ENCODE data around the gene MKI67. TPM values are rescaled to one million over a fixed set of nuclear protein-coding genes. Genes with fewer than 3 reads are reported as not detected.

Gene MKI67
- polyA plus RNA-seq, 2 of the 4 experiments (the other 2 are of a cell fraction): 33.8 to 51.7 TPM

DNA sequence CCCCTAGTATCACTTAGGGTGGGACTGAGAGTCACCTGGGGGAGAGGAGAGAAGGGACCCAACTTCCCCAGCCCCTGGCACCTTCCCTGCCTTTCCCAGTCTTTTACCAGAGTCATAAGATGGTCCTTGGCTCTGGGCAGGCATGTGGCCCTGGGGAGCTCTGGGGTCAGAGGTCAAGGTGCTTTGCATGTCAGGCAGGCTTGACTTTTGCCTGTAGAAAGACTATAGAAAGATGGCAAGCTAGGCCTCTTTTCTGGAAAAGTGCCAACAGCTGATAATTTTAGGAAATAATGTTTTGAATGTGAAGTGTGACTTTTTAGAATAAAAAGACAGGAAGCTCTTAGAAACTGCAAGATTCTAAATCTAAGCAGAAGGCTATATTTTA, 67.5 kb downstream of the MKI67 start:
- TF ChIP-seq SMC3 (IDR thresholded peaks at IDR 0.05): no peak
- no peak for TF ChIP-seq HOXB5 (CRISPR knock-in tag; IDR thresholded peaks at IDR 0.05)
- no peak for TF ChIP-seq RNF2 (IDR thresholded peaks at IDR 0.05; ENCODE audit: borderline replicate concordance, low read depth)
- no peak for TF ChIP-seq TFCP2L1 (CRISPR knock-in tag; IDR thresholded peaks at IDR 0.05)
- no peak for TF ChIP-seq CHD2 (IDR thresholded peaks at IDR 0.05; ENCODE audit: low read length, partially characterized antibody)
- TF ChIP-seq PHF8 (IDR thresholded peaks at IDR 0.05; ENCODE audit: borderline replicate concordance, low read depth): no peak
- TF ChIP-seq, protein P1, sequence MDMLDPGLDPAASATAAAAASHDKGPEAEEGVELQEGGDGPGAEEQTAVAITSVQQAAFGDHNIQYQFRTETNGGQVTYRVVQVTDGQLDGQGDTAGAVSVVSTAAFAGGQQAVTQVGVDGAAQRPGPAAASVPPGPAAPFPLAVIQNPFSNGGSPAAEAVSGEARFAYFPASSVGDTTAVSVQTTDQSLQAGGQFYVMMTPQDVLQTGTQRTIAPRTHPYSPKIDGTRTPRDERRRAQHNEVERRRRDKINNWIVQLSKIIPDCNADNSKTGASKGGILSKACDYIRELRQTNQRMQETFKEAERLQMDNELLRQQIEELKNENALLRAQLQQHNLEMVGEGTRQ (IDR thresholded peaks at IDR 0.05): no peak
- no peak for TF ChIP-seq RARB (CRISPR knock-in tag; IDR thresholded peaks at IDR 0.05)
- TF ChIP-seq MAX (IDR thresholded peaks at IDR 0.05): no peak
- no peak for TF ChIP-seq ELK1 (IDR thresholded peaks at IDR 0.05; ENCODE audit: low read depth, low read length)
- TF ChIP-seq REST (IDR thresholded peaks at IDR 0.05): no peak
- Histone ChIP-seq H3K9me3 (no peaks in the 10 kb centered on the region), H3K4me1 (no peaks in the 10 kb centered on the region), H3K27ac (no peak overlapping the region), H3K4me2 (no peak overlapping the region), H3K4me3 (no peak overlapping the region)
- ATAC-seq: no peak
- ChIA-PET POLR2A (no interaction called here), CTCF (interaction anchor here (0.8 to 6.7 kb wide), 6 partner anchors 11 to 343 kb away, joined by 3 to 38 read pairs (median 4); partner anchors contain the start of gene PTPRE)
- no peak for DNase-seq (ENCODE audit: low read depth in 1 of 2, low spot score in 1 of 2)
- no peak for FAIRE-seq

DNA sequence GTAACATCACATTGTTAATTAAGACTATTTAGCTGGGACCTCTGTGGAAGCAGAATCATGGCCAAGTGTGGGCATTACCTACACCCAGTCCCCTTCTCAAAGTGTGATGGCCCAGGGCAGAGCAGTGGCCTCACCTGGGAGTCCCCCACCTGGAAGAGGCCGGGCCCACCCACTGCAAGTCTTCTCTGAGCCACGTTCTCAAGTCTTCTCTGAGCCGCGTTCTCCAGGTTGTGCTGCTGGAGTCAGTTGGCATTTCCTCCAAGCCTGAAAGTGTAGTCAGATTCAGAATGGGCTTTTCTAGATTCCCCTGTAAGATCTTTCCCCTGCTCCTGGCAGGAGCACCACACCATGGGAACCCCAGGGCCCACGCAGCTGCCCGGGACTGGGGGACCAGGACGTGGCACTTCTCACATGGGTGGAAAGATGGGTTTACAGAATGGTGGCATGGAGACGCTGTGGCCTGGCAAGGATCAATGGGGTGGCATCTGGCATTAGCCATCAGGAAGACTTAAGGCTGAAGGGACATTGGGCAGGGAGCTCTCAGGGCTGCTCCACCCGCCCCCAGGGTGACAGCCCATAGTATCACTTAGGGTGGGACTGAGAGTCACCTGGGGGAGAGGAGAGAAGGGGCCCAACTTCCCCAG, 68.0 kb downstream of the MKI67 start:
- H3K27ac ChIP-seq: no peak overlapping the region
- H3K9me3 ChIP-seq: no peaks in the 10 kb centered on the region
- ChIA-PET CTCF (interaction anchor here (0.8 to 6.7 kb wide), 6 partner anchors 11 to 342 kb away, joined by 3 to 38 read pairs (median 5); partner anchors contain the start of gene PTPRE), POLR2A (no interaction called here)
- DNase-seq (ENCODE audit: low read depth in 1 of 2, low spot score in 1 of 2) (no peak), FAIRE-seq (no peak), ATAC-seq (no peak)
- H3K4me1 ChIP-seq: no peaks in the 10 kb centered on the region
- H3K4me3 ChIP-seq: no peak overlapping the region
- TF ChIP-seq ELK1 (IDR thresholded peaks at IDR 0.05; ENCODE audit: low read depth, low read length) (no peak), ESRRA (IDR thresholded peaks at IDR 0.05; ENCODE audit: borderline replicate concordance, low read length) (no peak), EP300 (IDR thresholded peaks at IDR 0.05) (no peak), POLR2AphosphoS2 (conservative IDR thresholded peaks at IDR 0.05; ENCODE audit: low read length) (no peak), ZNF302 (CRISPR knock-in tag; IDR thresholded peaks at IDR 0.05) (no peak), POLR2A (IDR thresholded peaks at IDR 0.05; ENCODE audit: low read length) (no peak), JUNB (IDR thresholded peaks at IDR 0.05) (no peak), NPAS2 (CRISPR knock-in tag; IDR thresholded peaks at IDR 0.05; ENCODE audit: borderline replicate concordance) (no peak), SREBF2 (IDR thresholded peaks at IDR 0.05) (no peak), RFX5 (IDR thresholded peaks at IDR 0.05) (no peak), MAX (IDR thresholded peaks at IDR 0.05) (no peak), RCOR1 (IDR thresholded peaks at IDR 0.05; ENCODE audit: low read depth, low read length) (no peak), ZFP36 (IDR thresholded peaks at IDR 0.05; ENCODE audit: borderline replicate concordance, partially characterized antibody) (no peak), RNF2 (IDR thresholded peaks at IDR 0.05; ENCODE audit: borderline replicate concordance, low read depth) (no peak), JUN (IDR thresholded peaks at IDR 0.05) (no peak), SMC3 (IDR thresholded peaks at IDR 0.05) (no peak)
- TF ChIP-seq, protein P1 (IDR thresholded peaks at IDR 0.05): no peak
- TF ChIP-seq, protein P2, sequence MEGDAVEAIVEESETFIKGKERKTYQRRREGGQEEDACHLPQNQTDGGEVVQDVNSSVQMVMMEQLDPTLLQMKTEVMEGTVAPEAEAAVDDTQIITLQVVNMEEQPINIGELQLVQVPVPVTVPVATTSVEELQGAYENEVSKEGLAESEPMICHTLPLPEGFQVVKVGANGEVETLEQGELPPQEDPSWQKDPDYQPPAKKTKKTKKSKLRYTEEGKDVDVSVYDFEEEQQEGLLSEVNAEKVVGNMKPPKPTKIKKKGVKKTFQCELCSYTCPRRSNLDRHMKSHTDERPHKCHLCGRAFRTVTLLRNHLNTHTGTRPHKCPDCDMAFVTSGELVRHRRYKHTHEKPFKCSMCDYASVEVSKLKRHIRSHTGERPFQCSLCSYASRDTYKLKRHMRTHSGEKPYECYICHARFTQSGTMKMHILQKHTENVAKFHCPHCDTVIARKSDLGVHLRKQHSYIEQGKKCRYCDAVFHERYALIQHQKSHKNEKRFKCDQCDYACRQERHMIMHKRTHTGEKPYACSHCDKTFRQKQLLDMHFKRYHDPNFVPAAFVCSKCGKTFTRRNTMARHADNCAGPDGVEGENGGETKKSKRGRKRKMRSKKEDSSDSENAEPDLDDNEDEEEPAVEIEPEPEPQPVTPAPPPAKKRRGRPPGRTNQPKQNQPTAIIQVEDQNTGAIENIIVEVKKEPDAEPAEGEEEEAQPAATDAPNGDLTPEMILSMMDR (IDR thresholded peaks at IDR 0.05): no peak
- 54% methylated on average over 8 of the region's 9 CpGs for WGBS (ENCODE audit: missing lambda C conversion rate)
- no peak overlapping the region for H3K4me2 ChIP-seq
